ENCODE measurements around the gene ABHD12B.
A peak's percentile ranks its signal among the peaks of the same experiment; 100 is the strongest.

The ABHD12B gene

GRCh38 chr14:50839048-50839447 lies 32.8 kb upstream of the ABHD12B start:
- no peak for TF ChIP-seq CTCF (IDR thresholded peaks at IDR 0.05; ENCODE audit: low read depth, low read length)
- H3K4me3 ChIP-seq (replicated peaks in 1 of 2; ENCODE audit: low read depth in 2 of 2, low read length in 2 of 2) = no peak overlapping the region
- peak in 1 of 2 donors; percentile 35 for DNase-seq (ENCODE audit: low read depth in 2 of 2)

- no peak overlapping the region for H3K4me3 ChIP-seq (replicated peaks in 1 of 2; ENCODE audit: low read depth in 2 of 2, low read length in 2 of 2)
- no peak for DNase-seq (ENCODE audit: low read depth in 2 of 2)
- no peak for TF ChIP-seq CTCF (IDR thresholded peaks at IDR 0.05; ENCODE audit: low read depth, low read length)
Measured at GRCh38 chr14:50839691-50840090, 32.2 kb upstream of the ABHD12B start.

- no peak for TF ChIP-seq CTCF (IDR thresholded peaks at IDR 0.05; ENCODE audit: low read depth, low read length)
- DNase-seq (ENCODE audit: low read depth in 2 of 2) = no peak
- no peak overlapping the region for H3K4me3 ChIP-seq (replicated peaks in 1 of 2; ENCODE audit: low read depth in 2 of 2, low read length in 2 of 2)
Measured at GRCh38 chr14:50844391-50844790, 27.5 kb upstream of the ABHD12B start.

- DNase-seq (ENCODE audit: low read depth in 2 of 2) = no peak
- H3K4me3 ChIP-seq (replicated peaks in 1 of 2; ENCODE audit: low read depth in 2 of 2, low read length in 2 of 2) = no peak overlapping the region
- TF ChIP-seq CTCF (IDR thresholded peaks at IDR 0.05; ENCODE audit: low read depth, low read length) = no peak
Measured at GRCh38 chr14:50845166-50845565, 26.7 kb upstream of the ABHD12B start.

GRCh38 chr14:50846226-50846880 lies 25.5 kb upstream of the ABHD12B start:
- no peak overlapping the region for H3K4me3 ChIP-seq (replicated peaks in 1 of 2; ENCODE audit: low read depth in 2 of 2, low read length in 2 of 2)
- no peak for TF ChIP-seq CTCF (IDR thresholded peaks at IDR 0.05; ENCODE audit: low read depth, low read length)
- DNase-seq (ENCODE audit: low read depth in 2 of 2) = peak; percentile 63 to 88

- no peak for DNase-seq (ENCODE audit: low read depth in 2 of 2)
- TF ChIP-seq CTCF (IDR thresholded peaks at IDR 0.05; ENCODE audit: low read depth, low read length) = no peak
- H3K4me3 ChIP-seq (replicated peaks in 1 of 2; ENCODE audit: low read depth in 2 of 2, low read length in 2 of 2) = no peak overlapping the region
Measured at GRCh38 chr14:50853891-50854290, 18.0 kb upstream of the ABHD12B start.

- no peak overlapping the region for H3K4me3 ChIP-seq (replicated peaks in 1 of 2; ENCODE audit: low read depth in 2 of 2, low read length in 2 of 2)
- DNase-seq (ENCODE audit: low read depth in 2 of 2) = no peak
- TF ChIP-seq CTCF (IDR thresholded peaks at IDR 0.05; ENCODE audit: low read depth, low read length) = no peak
Measured at GRCh38 chr14:50854521-50854920, 17.3 kb upstream of the ABHD12B start.
